Measurements from ENCODE around the gene ZNF593. TPM values are rescaled to one million over a fixed set of nuclear protein-coding genes. Genes with fewer than 3 reads are reported as not detected.
A peak's percentile ranks its signal among the peaks of the same experiment; 100 is the strongest.

The ZNF593 gene
- total and polyA plus RNA-seq, 9 of the 15 experiments (the other 6 are each of a cell fraction or from before 2014, with no cell fraction given) = 9.8 to 334 (median 48.2) TPM

DNA sequence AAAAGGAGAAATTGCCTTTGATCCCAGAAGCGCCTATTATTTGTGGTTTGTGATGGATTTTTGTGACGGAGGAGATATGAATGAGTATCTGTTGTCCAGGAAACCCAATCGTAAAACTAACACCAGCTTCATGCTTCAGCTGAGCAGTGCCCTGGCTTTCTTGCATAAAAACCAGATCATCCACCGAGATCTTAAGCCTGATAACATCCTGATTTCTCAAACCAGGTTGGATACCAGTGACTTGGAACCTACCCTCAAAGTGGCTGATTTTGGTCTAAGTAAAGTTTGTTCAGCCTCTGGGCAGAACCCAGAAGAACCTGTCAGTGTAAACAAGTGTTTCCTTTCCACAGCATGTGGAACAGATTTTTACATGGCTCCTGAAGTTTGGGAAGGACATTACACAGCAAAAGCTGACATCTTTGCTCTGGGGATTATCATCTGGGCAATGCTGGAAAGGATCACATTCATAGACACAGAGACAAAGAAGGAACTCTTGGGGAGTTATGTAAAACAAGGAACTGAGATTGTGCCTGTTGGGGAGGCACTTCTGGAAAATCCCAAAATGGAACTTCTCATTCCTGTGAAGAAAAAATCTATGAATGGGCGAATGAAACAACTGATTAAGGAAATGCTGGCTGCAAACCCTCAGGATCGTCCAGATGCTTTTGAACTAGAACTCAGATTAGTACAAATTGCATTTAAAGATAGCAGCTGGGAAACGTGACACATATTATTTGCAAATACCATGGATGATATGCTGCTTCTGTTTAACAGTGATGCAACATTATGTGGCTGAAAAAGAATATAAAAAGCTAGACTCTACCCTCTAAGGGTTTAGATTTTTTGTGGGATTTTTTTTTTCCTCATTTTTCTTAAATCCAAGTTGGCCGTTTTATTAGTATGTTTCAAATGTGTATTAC is 47.6 kb upstream of the ZNF593 start (continued):
- TF ChIP-seq, protein P1, sequence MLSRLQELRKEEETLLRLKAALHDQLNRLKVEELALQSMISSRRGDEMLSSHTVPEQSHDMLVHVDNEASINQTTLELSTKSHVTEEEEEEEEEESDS (CRISPR knock-in tag; IDR thresholded peaks at IDR 0.05) = no peak
- TF ChIP-seq, protein P2, sequence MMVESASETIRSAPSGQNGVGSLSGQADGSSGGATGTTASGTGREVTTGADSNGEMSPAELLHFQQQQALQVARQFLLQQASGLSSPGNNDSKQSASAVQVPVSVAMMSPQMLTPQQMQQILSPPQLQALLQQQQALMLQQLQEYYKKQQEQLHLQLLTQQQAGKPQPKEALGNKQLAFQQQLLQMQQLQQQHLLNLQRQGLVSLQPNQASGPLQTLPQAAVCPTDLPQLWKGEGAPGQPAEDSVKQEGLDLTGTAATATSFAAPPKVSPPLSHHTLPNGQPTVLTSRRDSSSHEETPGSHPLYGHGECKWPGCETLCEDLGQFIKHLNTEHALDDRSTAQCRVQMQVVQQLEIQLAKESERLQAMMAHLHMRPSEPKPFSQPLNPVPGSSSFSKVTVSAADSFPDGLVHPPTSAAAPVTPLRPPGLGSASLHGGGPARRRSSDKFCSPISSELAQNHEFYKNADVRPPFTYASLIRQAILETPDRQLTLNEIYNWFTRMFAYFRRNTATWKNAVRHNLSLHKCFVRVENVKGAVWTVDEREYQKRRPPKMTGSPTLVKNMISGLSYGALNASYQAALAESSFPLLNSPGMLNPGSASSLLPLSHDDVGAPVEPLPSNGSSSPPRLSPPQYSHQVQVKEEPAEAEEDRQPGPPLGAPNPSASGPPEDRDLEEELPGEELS (CRISPR knock-in tag; IDR thresholded peaks at IDR 0.05; ENCODE audit: borderline replicate concordance) = no peak
- TF ChIP-seq ZNF699 (CRISPR knock-in tag; IDR thresholded peaks at IDR 0.05; ENCODE audit: insufficient replicate concordance) (no peak), ARID1B (IDR thresholded peaks at IDR 0.05) (peak; percentile 57; the same call in 1 of the 2 replicates), ZNF316 (IDR thresholded peaks at IDR 0.05) (no peak), XRCC3 (IDR thresholded peaks at IDR 0.05) (no peak), PHF20 (IDR thresholded peaks at IDR 0.05; ENCODE audit: partially characterized antibody) (no peak), GABPA (tag; conservative IDR thresholded peaks at IDR 0.05; ENCODE audit: low read depth) (no peak), POLR2G (IDR thresholded peaks at IDR 0.05; ENCODE audit: low read depth, low read length) (no peak), KDM5B (IDR thresholded peaks at IDR 0.05; ENCODE audit: insufficient replicate concordance, low read depth, low read length) (no peak), CBFA2T3 (IDR thresholded peaks at IDR 0.05) (peak; percentile 78), CCNT2 (IDR thresholded peaks at IDR 0.05; ENCODE audit: borderline replicate concordance, extremely low read depth, insufficient read length, low read depth, low read length) (no peak), FOXM1 (IDR thresholded peaks at IDR 0.05; ENCODE audit: low read depth) (0 out of 2 replicates have a peak, but pooled peaks have one; percentile 27), FOXM1 (CRISPR knock-in tag; IDR thresholded peaks at IDR 0.05; ENCODE audit: low read depth) (no peak), NR2C2 (CRISPR knock-in tag; IDR thresholded peaks at IDR 0.05) (no peak), NR2C2 (tag; IDR thresholded peaks at IDR 0.05) (no peak)
- TF ChIP-seq, protein P3, sequence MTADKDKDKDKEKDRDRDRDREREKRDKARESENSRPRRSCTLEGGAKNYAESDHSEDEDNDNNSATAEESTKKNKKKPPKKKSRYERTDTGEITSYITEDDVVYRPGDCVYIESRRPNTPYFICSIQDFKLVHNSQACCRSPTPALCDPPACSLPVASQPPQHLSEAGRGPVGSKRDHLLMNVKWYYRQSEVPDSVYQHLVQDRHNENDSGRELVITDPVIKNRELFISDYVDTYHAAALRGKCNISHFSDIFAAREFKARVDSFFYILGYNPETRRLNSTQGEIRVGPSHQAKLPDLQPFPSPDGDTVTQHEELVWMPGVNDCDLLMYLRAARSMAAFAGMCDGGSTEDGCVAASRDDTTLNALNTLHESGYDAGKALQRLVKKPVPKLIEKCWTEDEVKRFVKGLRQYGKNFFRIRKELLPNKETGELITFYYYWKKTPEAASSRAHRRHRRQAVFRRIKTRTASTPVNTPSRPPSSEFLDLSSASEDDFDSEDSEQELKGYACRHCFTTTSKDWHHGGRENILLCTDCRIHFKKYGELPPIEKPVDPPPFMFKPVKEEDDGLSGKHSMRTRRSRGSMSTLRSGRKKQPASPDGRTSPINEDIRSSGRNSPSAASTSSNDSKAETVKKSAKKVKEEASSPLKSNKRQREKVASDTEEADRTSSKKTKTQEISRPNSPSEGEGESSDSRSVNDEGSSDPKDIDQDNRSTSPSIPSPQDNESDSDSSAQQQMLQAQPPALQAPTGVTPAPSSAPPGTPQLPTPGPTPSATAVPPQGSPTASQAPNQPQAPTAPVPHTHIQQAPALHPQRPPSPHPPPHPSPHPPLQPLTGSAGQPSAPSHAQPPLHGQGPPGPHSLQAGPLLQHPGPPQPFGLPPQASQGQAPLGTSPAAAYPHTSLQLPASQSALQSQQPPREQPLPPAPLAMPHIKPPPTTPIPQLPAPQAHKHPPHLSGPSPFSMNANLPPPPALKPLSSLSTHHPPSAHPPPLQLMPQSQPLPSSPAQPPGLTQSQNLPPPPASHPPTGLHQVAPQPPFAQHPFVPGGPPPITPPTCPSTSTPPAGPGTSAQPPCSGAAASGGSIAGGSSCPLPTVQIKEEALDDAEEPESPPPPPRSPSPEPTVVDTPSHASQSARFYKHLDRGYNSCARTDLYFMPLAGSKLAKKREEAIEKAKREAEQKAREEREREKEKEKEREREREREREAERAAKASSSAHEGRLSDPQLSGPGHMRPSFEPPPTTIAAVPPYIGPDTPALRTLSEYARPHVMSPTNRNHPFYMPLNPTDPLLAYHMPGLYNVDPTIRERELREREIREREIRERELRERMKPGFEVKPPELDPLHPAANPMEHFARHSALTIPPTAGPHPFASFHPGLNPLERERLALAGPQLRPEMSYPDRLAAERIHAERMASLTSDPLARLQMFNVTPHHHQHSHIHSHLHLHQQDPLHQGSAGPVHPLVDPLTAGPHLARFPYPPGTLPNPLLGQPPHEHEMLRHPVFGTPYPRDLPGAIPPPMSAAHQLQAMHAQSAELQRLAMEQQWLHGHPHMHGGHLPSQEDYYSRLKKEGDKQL (CRISPR knock-in tag; IDR thresholded peaks at IDR 0.05; ENCODE audit: borderline replicate concordance) = peak; percentile 83; the same call in 1 of the 2 replicates
- TF ChIP-seq, protein P4, sequence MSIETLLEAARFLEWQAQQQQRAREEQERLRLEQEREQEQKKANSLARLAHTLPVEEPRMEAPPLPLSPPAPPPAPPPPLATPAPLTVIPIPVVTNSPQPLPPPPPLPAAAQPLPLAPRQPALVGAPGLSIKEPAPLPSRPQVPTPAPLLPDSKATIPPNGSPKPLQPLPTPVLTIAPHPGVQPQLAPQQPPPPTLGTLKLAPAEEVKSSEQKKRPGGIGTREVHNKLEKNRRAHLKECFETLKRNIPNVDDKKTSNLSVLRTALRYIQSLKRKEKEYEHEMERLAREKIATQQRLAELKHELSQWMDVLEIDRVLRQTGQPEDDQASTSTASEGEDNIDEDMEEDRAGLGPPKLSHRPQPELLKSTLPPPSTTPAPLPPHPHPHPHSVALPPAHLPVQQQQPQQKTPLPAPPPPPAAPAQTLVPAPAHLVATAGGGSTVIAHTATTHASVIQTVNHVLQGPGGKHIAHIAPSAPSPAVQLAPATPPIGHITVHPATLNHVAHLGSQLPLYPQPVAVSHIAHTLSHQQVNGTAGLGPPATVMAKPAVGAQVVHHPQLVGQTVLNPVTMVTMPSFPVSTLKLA (conservative IDR thresholded peaks at IDR 0.05) = 0 out of 4 replicates have a peak, but pooled peaks have one; percentile 17 to 21
